ENCODE data around the gene ADAM8. TPM values are rescaled to one million over a fixed set of nuclear protein-coding genes. Genes with fewer than 3 reads are reported as not detected.
"Not testable (repeated sequence)": the region's sequence is repeated elsewhere in the genome, so short reads cannot be mapped to it uniquely, and the experiment has no call there.

ADAM8 gene
- polyA plus RNA-seq, 3 donors from 2014 or later = 143 to 294 (median 153) TPM

- Mint-ChIP-seq H3K4me1 (peaks cover 8 to 11% of the 10 kb centered on the region in 2 donors), H3K9me3 (peaks cover 0 to 2% (median 0%) of the 10 kb centered on the region in 6 donors), H3K27me3 (ENCODE audit: low read depth in 3 of 3) (peaks cover 12 to 28% (median 13%) of the 10 kb centered on the region in 3 donors), H3K36me3 (no peaks in the 10 kb centered on the region), H3K27ac (no peak overlapping the region), H3K4me3 (peak overlapping the region in 2 of 5 donors; percentile 22 to 46)
- DNase-seq = no peak
These were observed 45.3 kb downstream of the ADAM8 start for GRCh38 chr10:133231244-133231945.

- Mint-ChIP-seq H3K4me3 (no peak overlapping the region), H3K27me3 (ENCODE audit: low read depth in 3 of 3) (peaks cover 10 to 25% (median 13%) of the 10 kb centered on the region in 3 donors), H3K27ac (no peak overlapping the region), H3K4me1 (peaks cover 8 to 10% of the 10 kb centered on the region in 2 donors), H3K9me3 (peaks cover 0 to 2% (median 0%) of the 10 kb centered on the region in 6 donors), H3K36me3 (no peaks in the 10 kb centered on the region)
- no peak for DNase-seq
These were observed 46.1 kb downstream of the ADAM8 start for GRCh38 chr10:133230387-133231195.

GRCh38 chr10:133230044-133230361 lies 46.7 kb downstream of the ADAM8 start, which contains the start of gene UTF1:
UTF1 (plus strand) TSS chr10:133230217; CDS start chr10:133230289, 72 bp downstream.
- H3K36me3 Mint-ChIP-seq = no peaks in the 10 kb centered on the region
- DNase-seq = no peak
- peaks cover 10 to 25% (median 13%) of the 10 kb centered on the region in 3 donors for H3K27me3 Mint-ChIP-seq (ENCODE audit: low read depth in 3 of 3)
- no peak within 1 kb of the TSS for H3K27ac Mint-ChIP-seq
- peak within 1 kb of the TSS; percentile 47 to 65 (median 55) for H3K4me3 Mint-ChIP-seq
- peaks cover 0 to 2% (median 0%) of the 10 kb centered on the region in 6 donors for H3K9me3 Mint-ChIP-seq
- peaks cover 8 to 10% of the 10 kb centered on the region in 2 donors for H3K4me1 Mint-ChIP-seq

- Mint-ChIP-seq H3K9me3 (peaks cover 0 to 2% (median 0%) of the 10 kb centered on the region in 6 donors), H3K4me1 (peaks cover 8 to 9% of the 10 kb centered on the region in 2 donors), H3K27ac (no peak overlapping the region), H3K4me3 (peak overlapping the region; percentile 47 to 65 (median 55)), H3K36me3 (no peaks in the 10 kb centered on the region), H3K27me3 (ENCODE audit: low read depth in 3 of 3) (peaks cover 10 to 25% (median 13%) of the 10 kb centered on the region in 3 donors)
- no peak for DNase-seq
These were observed 47.2 kb downstream of the ADAM8 start for GRCh38 chr10:133229265-133230043.

- no peak for DNase-seq
- Mint-ChIP-seq H3K9me3 (peaks cover 0 to 2% (median 0%) of the 10 kb centered on the region in 6 donors), H3K4me3 (no peak overlapping the region), H3K36me3 (no peaks in the 10 kb centered on the region), H3K27ac (no peak overlapping the region), H3K27me3 (ENCODE audit: low read depth in 3 of 3) (peaks cover 8 to 20% (median 10%) of the 10 kb centered on the region in 3 donors), H3K4me1 (peaks cover 8 to 9% of the 10 kb centered on the region in 2 donors)
These were observed 49.4 kb downstream of the ADAM8 start for GRCh38 chr10:133227256-133227655.

GRCh38 chr10:133226251-133226808 lies 50.3 kb downstream of the ADAM8 start:
- H3K4me3 Mint-ChIP-seq = no peak overlapping the region
- no peak overlapping the region for H3K27ac Mint-ChIP-seq
- peaks cover 7 to 8% of the 10 kb centered on the region in 2 donors for H3K4me1 Mint-ChIP-seq
- H3K36me3 Mint-ChIP-seq = no peaks in the 10 kb centered on the region
- H3K27me3 Mint-ChIP-seq (ENCODE audit: low read depth in 3 of 3) = peaks cover 8 to 20% (median 9%) of the 10 kb centered on the region in 3 donors
- peaks cover 0 to 2% (median 0%) of the 10 kb centered on the region in 6 donors for H3K9me3 Mint-ChIP-seq
- no peak for DNase-seq

- peaks cover 0 to 2% (median 0%) of the 10 kb centered on the region in 6 donors for H3K9me3 Mint-ChIP-seq
- peaks cover 7 to 8% of the 10 kb centered on the region in 2 donors for H3K4me1 Mint-ChIP-seq
- no peaks in the 10 kb centered on the region for H3K36me3 Mint-ChIP-seq
- no peak overlapping the region for H3K4me3 Mint-ChIP-seq
- peaks cover 8 to 20% (median 8%) of the 10 kb centered on the region in 3 donors for H3K27me3 Mint-ChIP-seq (ENCODE audit: low read depth in 3 of 3)
- H3K27ac Mint-ChIP-seq = no peak overlapping the region
- no peak for DNase-seq
These were observed 50.9 kb downstream of the ADAM8 start for GRCh38 chr10:133225707-133226191.

- no peak for DNase-seq
- peaks cover 0 to 2% (median 0%) of the 10 kb centered on the region in 6 donors for H3K9me3 Mint-ChIP-seq
- H3K27me3 Mint-ChIP-seq (ENCODE audit: low read depth in 3 of 3) = peaks cover 8 to 20% (median 8%) of the 10 kb centered on the region in 3 donors
- H3K4me3 Mint-ChIP-seq = no peak overlapping the region
- no peak overlapping the region for H3K27ac Mint-ChIP-seq
- no peaks in the 10 kb centered on the region for H3K36me3 Mint-ChIP-seq
- peaks cover 7 to 8% of the 10 kb centered on the region in 2 donors for H3K4me1 Mint-ChIP-seq
These were observed 51.8 kb downstream of the ADAM8 start for GRCh38 chr10:133224756-133225372.

GRCh38 chr10:133224076-133224475 lies 52.6 kb downstream of the ADAM8 start:
- peaks cover 0 to 2% (median 0%) of the 10 kb centered on the region in 6 donors for H3K9me3 Mint-ChIP-seq
- peaks cover 3 to 4% of the 10 kb centered on the region in 2 donors for H3K4me1 Mint-ChIP-seq
- peaks cover 5 to 17% (median 7%) of the 10 kb centered on the region in 3 donors for H3K27me3 Mint-ChIP-seq (ENCODE audit: low read depth in 3 of 3)
- no peak for DNase-seq
- no peak overlapping the region for H3K4me3 Mint-ChIP-seq
- H3K27ac Mint-ChIP-seq = no peak overlapping the region
- H3K36me3 Mint-ChIP-seq = no peaks in the 10 kb centered on the region

- not testable (repeated sequence) for H3K36me3 Mint-ChIP-seq; H3K4me1 Mint-ChIP-seq; H3K27ac Mint-ChIP-seq; H3K4me3 Mint-ChIP-seq; DNase-seq; H3K27me3 Mint-ChIP-seq (ENCODE audit: low read depth in 3 of 3); H3K9me3 Mint-ChIP-seq
These were observed 54.9 kb downstream of the ADAM8 start for GRCh38 chr10:133221756-133222155.

GRCh38 chr10:133221331-133221730 lies 55.3 kb downstream of the ADAM8 start:
- H3K4me1 Mint-ChIP-seq = peaks cover 0 to 2% of the 10 kb centered on the region in 2 donors
- peaks cover 0 to 2% (median 0%) of the 10 kb centered on the region in 6 donors for H3K9me3 Mint-ChIP-seq
- peaks cover 0 to 6% (median 0%) of the 10 kb centered on the region in 3 donors for H3K27me3 Mint-ChIP-seq (ENCODE audit: low read depth in 3 of 3)
- no peak overlapping the region for H3K4me3 Mint-ChIP-seq
- DNase-seq = no peak
- no peak overlapping the region for H3K27ac Mint-ChIP-seq
- H3K36me3 Mint-ChIP-seq = no peaks in the 10 kb centered on the region

GRCh38 chr10:133219782-133220181 lies 56.9 kb downstream of the ADAM8 start:
- no peak for DNase-seq
- H3K4me1 Mint-ChIP-seq = no peaks in the 10 kb centered on the region
- peaks cover 0 to 6% (median 2%) of the 10 kb centered on the region in 3 donors for H3K27me3 Mint-ChIP-seq (ENCODE audit: low read depth in 3 of 3)
- H3K4me3 Mint-ChIP-seq = no peak overlapping the region
- H3K9me3 Mint-ChIP-seq = peaks cover 0 to 2% (median 0%) of the 10 kb centered on the region in 6 donors
- H3K27ac Mint-ChIP-seq = no peak overlapping the region
- no peaks in the 10 kb centered on the region for H3K36me3 Mint-ChIP-seq

GRCh38 chr10:133218891-133219290 lies 57.8 kb downstream of the ADAM8 start:
- H3K4me1 Mint-ChIP-seq = no peaks in the 10 kb centered on the region
- H3K4me3 Mint-ChIP-seq = no peak overlapping the region
- H3K9me3 Mint-ChIP-seq = peaks cover 0 to 2% (median 0%) of the 10 kb centered on the region in 6 donors
- H3K27ac Mint-ChIP-seq = no peak overlapping the region
- H3K27me3 Mint-ChIP-seq (ENCODE audit: low read depth in 3 of 3) = peaks cover 0 to 6% (median 4%) of the 10 kb centered on the region in 3 donors
- no peaks in the 10 kb centered on the region for H3K36me3 Mint-ChIP-seq
- no peak for DNase-seq
